ENCODE data around the gene ERMARD.

DNA sequence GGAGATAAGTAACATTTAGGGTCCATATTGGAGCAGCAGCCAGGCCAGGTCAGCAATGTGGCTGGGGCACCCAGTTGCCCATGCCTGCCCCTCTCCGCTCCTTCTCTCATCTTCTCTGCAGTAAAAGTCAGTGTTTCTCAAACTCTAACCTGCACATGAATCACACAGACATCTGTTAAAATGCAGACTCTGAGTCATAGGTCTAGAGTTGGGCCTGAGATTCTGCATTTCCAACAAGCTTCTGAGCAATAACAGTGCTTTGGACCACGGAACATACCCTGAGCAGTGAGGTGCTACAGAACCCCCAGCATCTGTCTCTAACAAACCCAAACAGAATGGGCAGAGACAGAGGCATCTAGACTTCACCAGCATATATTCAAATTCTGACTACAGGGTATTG is 37.2 kb upstream of the ERMARD start:
- TF ChIP-seq POLR2A (IDR thresholded peaks at IDR 0.05) = no peak
- no peak for TF ChIP-seq CTCF (IDR thresholded peaks at IDR 0.05)

Measured in right lobe of liver (tissue), 4 donors.